GM19463 (cell line): ENCODE results near the gene RSBN1L.
"Not testable (repeated sequence)": the region's sequence is repeated elsewhere in the genome, so short reads cannot be mapped to it uniquely, and the experiment has no call there.

ENCODE experiments used
- ATAC-seq: cut with Tn5 transposase; IDR thresholded peaks from one replicate; pipeline ENCODE4 v1.9.1; 2021; ENCODE audit warnings: mild to moderate bottlenecking, moderate library complexity; ENCODE audit not compliant: unreplicated experiment

Gene RSBN1L

DNA sequence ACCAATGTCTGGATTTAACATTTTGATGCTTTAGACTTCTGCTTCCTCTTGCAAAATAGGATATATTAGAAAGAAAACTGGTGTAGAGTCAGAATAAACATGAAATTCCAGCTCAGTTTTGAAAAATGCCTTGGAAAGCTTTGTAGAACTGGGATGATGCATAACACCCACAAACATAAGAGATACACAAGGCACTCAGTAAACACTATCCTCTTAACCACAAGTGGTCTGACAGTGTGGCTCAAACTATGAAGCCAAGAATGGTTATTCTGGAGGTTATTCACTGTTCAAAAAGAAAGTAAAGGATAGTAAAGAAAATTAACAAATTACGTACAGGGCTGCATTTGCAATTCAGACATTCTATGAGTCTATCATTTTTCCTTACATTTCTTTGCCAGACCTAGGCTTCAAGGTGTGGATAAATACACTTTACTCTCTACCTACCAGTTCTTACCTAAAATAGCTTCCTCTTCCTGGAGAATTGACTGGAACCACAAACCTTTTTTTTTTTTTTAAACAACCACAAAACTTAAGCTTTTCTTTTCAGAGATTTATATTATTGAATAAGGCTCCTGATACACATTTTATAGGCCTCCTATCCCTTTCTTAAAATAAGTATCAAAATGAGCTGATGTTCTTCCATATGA, 9.0 kb upstream of the RSBN1L start:
- no peak for ATAC-seq

DNA sequence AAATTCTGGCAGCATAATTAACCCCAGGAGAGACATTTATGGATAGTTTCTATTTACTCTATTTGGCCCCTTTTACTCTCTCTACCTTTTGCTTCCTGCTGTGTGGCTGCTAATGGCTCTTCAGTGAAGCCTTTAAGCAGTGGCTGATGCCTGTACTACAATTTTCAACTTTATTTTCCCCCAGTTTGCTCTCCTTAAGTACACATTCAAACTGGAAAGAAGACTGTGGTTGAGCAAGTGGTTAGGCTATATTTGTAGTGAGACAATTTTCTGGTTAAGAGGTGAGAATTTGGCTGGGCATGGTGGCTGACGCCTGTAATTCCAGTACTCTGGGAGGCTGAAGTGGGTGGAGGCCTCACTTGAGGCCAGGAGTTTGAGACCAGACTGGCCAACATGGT, 8.5 kb upstream of the RSBN1L start:
- ATAC-seq = no peak

DNA sequence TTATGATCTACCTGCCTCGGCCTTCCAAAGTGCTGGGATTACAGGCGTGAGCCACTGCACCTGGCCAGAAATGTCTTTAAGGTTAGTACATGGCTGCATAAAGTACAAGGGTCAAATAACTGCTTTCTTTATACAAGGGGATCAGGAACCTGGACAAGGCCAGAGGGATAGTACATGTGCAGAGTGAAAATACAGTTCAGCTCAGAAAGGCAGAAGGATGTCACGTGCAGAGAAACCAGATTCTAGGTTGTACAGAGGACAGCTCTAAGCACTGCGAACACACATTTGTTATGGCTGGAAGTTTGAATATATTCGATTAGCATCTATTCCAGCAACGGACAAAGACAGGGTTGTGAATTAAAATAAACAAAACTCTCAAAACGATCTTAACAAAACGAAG, 6.0 kb upstream of the RSBN1L start:
- ATAC-seq = no peak

DNA sequence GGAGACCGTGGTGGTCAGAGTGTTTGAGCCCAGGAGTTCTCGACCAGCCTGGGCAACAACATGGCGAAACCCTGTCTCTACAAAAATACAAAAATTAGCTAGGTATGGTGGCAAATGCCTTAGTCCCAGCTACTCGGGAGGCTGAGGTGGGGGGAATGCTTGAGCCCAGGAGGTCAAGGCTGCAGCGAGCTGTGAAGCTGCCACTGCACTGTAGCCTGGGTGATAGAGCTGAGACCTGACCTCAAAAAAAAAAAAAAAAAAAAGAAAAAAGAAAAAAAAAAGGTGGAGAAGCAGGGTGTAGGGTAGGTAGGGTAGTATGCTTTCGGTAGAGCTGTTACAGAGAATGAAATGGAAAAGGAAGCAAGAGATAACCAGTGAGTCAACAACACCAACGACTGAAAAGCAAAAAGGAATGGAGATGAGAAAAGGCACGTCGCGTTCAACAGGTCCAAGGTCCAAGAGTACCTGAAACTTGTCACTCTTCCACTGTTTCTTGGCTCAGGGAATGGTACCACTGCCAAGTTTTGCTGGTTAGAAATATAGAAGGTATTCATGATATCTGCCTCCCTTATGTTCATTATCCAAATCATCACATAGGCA, 4.3 kb upstream of the RSBN1L start:
- no peak for ATAC-seq

DNA sequence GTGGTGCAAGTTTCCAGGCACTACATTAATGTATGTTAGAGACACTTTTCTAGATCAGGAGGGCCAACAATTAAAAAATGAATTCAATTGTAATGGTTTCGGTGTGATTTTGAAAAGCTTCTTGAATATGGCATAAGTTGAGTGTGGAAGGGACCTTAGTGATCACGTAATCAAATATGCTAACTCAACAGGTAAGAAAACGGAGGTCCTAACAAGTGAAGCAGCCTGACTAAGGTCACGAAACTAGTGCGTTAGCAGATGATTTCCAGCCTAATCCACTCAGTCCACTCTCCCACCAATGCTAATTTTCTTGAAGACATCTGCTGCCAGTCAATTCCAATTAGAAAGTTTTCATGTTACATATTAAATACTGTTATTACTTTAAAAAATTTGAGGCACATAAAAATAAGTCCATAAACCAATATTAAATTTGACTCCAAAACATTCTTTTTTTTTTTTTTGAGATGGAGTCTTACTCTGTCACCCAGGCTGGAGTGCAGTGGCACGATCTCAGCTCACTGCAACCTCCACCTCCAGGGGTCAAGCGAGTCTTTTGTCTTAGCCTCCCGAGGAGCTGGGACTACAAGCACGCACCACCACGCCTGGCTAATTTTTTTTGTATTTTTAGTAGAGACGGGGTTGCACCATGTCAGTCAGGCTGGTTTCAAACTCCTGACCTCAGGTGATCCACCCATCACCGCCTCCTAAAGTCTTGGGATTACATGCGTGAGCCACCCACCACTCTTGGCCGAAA, 2.3 kb upstream of the RSBN1L start:
- ATAC-seq = no peak

DNA sequence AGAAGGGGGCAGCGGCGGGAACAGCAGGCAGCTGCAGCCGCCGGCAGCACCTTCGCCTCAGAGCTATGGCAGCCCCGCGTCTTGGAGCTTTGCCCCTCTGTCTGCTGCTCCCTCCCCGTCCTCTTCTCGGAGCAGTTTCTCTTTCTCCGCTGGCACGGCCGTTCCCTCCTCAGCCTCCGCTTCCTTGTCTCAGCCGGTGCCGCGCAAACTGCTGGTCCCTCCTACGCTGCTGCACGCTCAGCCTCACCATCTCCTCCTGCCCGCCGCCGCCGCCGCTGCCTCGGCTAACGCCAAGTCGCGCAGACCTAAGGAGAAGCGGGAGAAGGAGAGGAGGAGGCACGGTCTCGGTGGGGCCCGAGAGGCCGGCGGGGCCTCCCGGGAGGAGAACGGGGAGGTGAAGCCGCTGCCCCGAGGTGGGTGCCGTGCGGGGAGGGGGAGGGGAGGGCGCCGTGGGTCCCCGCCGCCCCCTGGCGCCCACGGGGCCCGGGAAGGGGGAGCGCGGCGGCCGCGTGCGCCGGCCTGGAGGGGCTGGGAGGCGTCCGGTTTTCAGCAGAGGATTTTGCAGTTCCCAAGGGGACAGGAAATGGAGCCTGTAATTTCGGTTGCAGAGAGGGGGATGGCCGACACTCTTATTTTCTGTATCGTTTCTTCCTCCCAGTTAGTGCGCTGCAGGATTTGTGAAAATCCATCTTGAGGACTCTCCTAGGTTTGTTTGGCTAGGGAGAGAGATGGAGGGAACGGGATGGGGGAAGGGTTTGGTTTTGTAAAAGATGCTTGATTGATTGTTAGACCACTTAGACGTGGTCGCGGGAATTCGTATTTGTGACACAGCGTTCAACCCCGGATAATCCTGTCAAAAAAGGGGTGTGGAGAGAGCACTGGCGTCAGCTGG, 630 bp downstream of the RSBN1L start:
- ATAC-seq = peak; percentile 19

DNA sequence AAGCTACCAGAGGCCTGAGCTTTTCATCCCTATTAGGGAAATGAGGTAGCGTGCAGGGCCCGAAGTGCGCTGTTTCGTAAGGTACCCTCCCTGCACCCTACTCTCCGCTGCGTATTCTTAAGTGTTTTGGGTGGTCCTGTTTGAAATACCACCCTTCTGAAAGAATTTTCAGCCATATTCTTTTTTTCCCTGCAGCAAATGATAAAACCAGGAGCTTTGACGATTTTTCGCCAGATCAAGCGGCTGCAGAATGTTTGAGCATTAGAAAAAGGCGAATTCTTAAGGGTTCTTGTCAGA, 1.2 kb downstream of the RSBN1L start:
- ATAC-seq = peak; percentile 17

DNA sequence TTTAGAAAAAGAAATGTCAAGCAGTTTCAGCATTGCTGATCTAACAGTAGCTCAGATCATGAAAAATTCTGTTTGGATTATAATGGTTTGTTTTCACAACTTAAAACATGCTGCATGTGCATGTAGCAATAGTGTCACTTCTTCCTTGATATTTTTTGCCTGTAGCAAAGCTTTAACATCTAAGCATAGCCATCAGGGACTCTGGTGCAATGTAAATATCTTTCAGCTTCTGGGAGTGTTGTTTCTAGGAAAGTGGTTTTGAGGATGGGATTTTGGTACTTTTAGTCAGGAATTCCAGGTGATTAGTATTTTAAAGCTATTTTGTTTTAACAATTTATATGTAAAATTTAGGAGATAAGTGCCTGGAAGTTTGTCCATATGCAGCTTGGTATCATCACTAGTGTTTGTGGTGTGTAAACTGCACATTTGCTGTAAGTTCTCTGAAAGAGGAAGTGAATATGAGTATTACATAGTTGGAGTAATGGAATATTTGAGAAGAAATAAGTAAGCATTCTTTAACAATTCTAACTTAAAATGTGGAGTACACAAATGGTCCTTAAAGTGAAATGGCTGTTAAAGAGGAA, 1.9 kb downstream of the RSBN1L start:
- ATAC-seq = no peak

DNA sequence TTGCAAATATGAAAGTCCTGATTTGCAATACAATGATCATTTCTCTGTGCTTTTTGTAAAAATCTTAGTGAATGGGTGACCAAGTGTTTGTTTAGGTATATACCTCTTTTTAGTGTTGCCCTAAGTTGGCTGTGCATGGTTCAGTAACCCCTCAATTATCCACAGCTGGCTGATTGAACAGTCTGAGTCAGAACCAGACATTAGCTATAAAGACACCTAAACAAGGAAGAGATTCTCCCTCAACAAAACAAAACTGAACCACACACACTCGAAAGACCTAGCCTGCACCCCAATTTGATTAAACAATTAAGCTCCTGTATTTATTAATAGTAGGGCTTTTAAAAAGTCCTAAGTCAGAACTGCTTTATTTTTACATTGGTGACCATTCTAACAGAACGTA, 2.8 kb downstream of the RSBN1L start:
- peak; percentile 30 for ATAC-seq

DNA sequence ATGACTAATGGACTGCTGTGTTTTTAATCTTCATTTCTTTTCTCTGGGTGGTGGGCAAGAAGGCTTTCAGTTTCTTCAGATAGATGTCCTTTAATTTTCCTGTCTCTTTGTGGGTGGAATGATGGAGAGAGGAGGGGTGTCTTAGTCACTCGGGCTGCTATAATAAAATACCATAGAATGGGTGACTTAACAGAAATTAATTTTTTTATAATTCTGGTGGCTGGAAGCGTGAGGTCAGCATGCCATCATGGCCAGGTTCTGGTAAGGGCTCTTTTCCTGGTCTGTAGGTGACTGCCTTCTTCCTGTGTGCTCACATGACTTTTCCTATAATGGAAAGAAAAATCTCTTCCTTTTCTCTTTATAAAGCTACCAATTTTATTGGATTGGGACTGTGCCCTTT, 6.3 kb downstream of the RSBN1L start:
- ATAC-seq = no peak

DNA sequence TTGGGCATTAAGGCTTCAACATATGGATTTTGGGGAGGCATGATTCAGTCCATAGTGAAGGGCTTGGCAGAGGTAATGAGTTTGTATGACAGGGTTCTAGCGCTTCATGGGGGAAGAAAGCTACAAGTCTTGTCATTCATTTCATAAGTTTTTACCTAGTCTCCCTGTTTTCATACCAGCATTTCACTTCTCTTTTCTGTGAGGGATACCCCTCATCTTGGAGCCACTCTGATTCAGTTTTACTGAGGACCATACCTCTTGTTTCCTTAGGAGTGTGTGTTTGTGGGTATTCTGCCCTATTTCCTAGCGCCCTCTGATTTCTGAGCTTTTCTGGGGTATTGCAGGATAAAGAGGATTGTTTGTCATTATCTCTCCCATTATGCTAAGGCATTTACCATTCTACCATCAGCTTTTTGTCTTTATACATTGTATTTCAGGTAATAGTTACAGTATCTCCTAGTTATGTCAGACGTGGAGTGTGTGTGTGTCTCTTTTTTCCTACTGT, 6.8 kb downstream of the RSBN1L start:
- no peak for ATAC-seq

DNA sequence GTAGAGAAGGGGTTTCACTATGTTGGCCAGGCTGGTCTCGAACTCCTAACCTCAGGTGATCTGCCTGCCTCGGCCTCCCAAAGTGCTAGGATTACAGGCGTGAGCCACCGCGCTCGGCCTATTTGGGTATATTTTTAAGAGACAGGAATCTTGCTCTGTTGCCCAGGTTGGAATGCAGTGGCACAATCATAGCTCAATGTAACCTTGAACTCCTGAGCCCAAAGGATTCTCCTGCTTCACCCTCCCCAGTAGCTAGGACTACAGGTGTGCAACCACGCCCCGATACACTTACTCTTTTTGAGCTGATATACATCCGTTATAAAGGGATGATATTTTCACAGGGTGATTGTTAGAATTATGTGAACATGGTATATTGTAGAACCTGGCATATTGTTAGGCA, 7.4 kb downstream of the RSBN1L start:
- ATAC-seq = not testable (repeated sequence)

DNA sequence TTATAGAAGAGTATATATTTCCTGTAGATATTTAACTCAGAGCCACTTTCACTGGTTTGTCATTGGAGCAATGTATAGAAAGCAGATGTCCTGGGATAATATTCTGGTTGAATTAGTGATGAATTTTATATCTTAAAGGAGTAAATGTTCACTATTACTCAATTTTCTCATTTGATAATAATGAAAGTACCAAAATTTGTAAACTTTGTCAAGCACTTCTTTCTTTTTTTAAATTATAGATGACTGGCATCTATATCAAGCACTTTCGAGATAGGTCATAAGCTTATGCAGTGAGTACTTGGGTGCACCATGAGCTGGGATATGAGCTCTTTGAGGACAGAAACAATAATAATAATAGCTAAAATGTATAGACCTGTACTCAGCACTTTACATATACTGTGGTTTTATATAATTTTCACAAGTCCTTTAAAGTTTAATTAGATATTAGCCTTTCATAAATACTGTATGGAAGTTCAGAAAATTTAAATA, 11.3 kb downstream of the RSBN1L start:
- ATAC-seq = no peak

DNA sequence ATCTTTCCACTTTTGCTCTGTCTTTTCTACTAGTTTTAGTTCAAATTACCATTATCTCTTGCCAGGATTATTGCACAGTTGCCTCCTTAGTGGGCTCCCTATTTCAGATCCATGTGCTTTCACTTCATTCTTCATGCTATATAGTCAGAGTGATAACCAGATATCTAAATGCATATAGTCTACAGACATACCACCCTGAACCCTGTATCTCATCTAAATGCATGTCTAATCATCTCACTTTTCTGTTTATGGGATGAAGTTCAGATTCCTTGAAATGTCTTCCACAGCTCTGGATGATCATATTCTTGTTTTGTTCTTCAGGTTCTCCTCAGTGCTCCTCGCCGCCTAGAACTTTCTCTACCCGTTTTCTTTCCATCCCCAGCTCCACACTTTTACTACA, 13.8 kb downstream of the RSBN1L start:
- no peak for ATAC-seq

DNA sequence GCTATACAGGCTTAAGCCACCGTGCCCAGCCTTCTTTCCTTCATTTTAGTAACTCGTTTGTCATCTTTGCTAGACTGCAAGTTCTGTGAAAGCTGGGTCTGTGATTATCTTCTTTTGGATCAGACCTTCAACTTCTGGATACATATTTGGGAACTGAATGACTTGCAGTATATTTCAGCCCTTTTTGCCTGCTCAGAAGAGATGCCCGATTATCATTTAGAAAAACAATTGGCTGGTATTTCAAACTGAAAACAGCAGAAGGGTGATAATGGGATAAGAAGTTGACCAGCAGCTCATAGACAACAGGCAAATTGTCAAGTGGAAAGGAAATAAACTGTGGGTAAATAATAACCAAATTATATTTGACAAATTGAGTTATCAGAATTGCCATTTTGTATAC, 14.6 kb downstream of the RSBN1L start:
- no peak for ATAC-seq

DNA sequence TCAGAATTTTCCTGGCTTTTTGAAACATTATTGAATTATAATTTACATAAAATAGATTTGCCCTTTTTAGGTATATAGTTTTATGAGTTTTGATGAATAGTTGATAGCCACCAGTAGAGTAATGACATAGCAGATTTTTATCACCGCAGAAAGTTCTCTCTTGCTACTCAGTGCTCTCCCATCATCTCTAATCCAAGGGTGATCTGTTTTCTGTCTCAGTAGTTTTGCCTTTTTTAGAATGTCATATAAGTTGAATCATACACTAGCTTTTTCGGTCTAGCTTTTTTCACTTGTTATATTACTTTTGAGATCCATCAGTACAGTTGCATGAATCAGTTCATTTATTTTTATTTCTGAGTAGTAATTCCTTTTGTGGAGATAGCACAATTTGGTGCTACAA, 17.9 kb downstream of the RSBN1L start:
- no peak for ATAC-seq

DNA sequence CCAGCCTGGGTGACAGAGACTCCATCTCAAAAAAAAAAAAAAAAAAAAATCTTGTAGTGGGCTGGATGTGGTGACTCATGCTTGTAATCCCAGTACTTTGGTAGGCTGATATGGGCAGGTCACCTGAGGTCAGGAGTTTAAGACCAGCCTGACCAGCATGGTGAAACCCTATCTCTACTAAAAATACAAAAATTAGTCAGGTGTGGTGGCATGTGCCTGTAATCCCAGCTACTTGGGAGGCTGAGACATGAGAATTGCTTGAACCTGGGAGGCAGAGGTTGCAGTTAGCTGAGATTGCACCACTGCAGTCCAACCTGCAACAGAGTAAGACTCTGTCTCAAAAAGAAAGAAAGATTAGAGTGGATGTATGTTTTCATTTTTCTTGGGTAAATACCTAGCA, 18.7 kb downstream of the RSBN1L start:
- not testable (repeated sequence) for ATAC-seq

DNA sequence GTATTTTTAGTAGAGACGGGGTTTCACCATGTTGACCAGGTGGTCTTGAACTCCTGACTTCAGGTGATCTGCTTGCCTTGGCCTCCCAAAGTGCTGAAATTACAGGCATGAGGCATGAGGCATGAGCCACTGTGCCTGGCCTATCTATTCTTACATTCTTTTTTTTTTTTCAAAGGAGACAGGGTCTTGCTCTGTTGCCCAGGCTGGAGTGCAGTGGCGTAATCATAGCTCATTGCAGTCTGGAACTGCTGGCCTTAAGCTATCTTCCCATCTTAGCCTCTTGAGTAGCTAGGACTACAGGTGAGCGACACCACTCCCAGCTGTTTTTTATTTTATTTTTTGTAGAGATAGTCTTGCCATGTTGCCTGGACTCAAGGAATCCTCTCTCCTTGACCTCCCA, 20.5 kb downstream of the RSBN1L start:
- ATAC-seq = no peak

DNA sequence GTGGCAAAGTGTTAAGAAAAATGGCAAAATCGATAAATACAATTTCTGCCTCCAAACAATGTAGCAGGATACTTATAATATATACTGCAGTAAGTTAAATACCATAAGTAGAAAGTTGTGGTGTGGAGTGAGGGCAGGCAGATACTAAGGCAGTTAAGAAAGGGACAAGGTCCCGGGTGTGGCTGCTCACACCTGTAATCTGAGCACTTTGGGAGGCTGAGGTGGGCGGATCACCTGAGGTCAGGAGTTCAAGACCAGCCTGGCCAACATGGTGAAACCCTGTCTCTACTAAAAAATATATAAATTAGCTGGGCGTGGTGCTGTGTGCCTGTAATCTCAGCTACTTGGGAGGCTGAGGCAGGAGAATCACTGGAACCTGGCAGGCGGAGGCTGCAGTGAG, 21.3 kb downstream of the RSBN1L start:
- not testable (repeated sequence) for ATAC-seq

DNA sequence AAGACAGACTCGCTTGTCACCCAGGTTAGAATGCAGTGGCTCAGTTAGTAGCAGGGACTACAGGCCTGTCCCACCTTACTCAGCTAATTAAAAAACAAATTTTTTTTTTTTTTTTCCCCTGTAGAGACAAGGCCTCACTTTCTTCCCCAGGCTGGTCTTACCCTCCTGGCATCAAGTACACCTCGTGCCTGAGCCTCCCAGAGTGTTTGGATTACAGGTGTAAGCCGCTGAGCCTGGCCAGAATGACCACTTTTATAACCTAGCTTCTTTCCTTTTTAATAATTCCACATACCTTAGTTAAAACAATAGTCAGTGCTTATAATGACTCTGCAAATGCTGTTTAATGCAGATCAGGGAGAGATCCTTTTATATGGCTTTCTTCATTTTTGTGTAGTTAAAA, 31.3 kb downstream of the RSBN1L start:
- no peak for ATAC-seq
